CD4-positive, alpha-beta T cell treated with Interleukin-10 for 1 hour (primary cell): ENCODE results near the gene ASB16.
"Not testable (repeated sequence)": the region's sequence is repeated elsewhere in the genome, so short reads cannot be mapped to it uniquely, and the experiment has no call there.

ENCODE experiments used
- DNase-seq: peaks from one replicate; pipeline ENCODE4 v3.0.0-alpha.2; 2020

The ASB16 gene

GRCh38 chr17:44170499-44171201 is at the start of gene ASB16:
ASB16 (plus strand) TSS chr17:44170704; CDS start chr17:44170790, 86 bp downstream.
- no peak for DNase-seq

- no peak for DNase-seq
These were observed 49.5 kb upstream of the ASB16 start for GRCh38 chr17:44120851-44121605.

GRCh38 chr17:44121997-44122815 is 48.3 kb upstream of the ASB16 start:
- DNase-seq = no peak

- no peak for DNase-seq
These were observed 47.6 kb upstream of the ASB16 start for GRCh38 chr17:44122816-44123355.

GRCh38 chr17:44123356-44124117 is 47.0 kb upstream of the ASB16 start, which contains the start of gene HDAC5:
HDAC5 (minus strand) TSS chr17:44123641; CDS start chr17:44117515, 6,126 bp downstream.
- DNase-seq = peak; percentile 96

- DNase-seq = no peak
These were observed 46.4 kb upstream of the ASB16 start for GRCh38 chr17:44124118-44124438.

GRCh38 chr17:44128383-44128782 is 42.1 kb upstream of the ASB16 start:
- DNase-seq = no peak

- DNase-seq = no peak
These were observed 39.7 kb upstream of the ASB16 start for GRCh38 chr17:44130693-44131349.

GRCh38 chr17:44131372-44131771 is 39.1 kb upstream of the ASB16 start:
- not testable (repeated sequence) for DNase-seq

- DNase-seq = no peak
These were observed 38.2 kb upstream of the ASB16 start for GRCh38 chr17:44132275-44132821.

- DNase-seq = no peak
These were observed 36.5 kb upstream of the ASB16 start for GRCh38 chr17:44133918-44134476.

GRCh38 chr17:44134752-44135568 is 35.5 kb upstream of the ASB16 start:
- no peak for DNase-seq

GRCh38 chr17:44137891-44138709 is 32.4 kb upstream of the ASB16 start:
- DNase-seq = peak; percentile 17

GRCh38 chr17:44143921-44144320 is 26.6 kb upstream of the ASB16 start:
- DNase-seq = not testable (repeated sequence)

GRCh38 chr17:44144966-44145739 is 25.4 kb upstream of the ASB16 start:
- no peak for DNase-seq

- DNase-seq = no peak
These were observed 23.8 kb upstream of the ASB16 start for GRCh38 chr17:44146375-44147346.

GRCh38 chr17:44147812-44148211 is 22.7 kb upstream of the ASB16 start:
- DNase-seq = no peak
